Heart right ventricle (tissue), 16 donors: ENCODE measurements around the gene OR2V1. TPM values are rescaled to one million over a fixed set of nuclear protein-coding genes. Genes with fewer than 3 reads are reported as not detected.

Source experiments
- ATAC-seq, 8 donors: fragments of 200-7000 bp; cut with Tn5 transposase; one replicate each; pipeline ENCODE4 v1.9.1; 2020; ENCODE audit warnings: mild to moderate bottlenecking in 8 of 8, moderate library complexity in 8 of 8, moderate number of reproducible peaks in 1 of 8
- DNase-seq, 2 donors: peaks; one replicate each; pipeline ENCODE4 v3.0.0-alpha.2; 2020
- H3K27ac ChIP-seq, 10 donors: fragments of 200-600 bp; sonication (generic) in 2 of 10; one replicate each; pipeline versions ENCODE4 v1.5.0 to v1.8.0; 2020 to 2022; ENCODE audit warnings: mild to moderate bottlenecking in 3 of 10
- H3K27me3 ChIP-seq, 7 donors: fragments of 200-600 bp; one replicate each; pipeline ENCODE4 v1.8.0; 2021 to 2022; ENCODE audit warnings: mild to moderate bottlenecking in 2 of 7
- H3K36me3 ChIP-seq, 9 donors: fragments of 200-600 bp; sonication (generic) in 1 of 9; one replicate each; pipeline versions ENCODE4 v1.5.0 to v1.8.0; 2020 to 2022; ENCODE audit warnings: mild to moderate bottlenecking in 2 of 9
- H3K4me1 ChIP-seq, 9 donors: fragments of 200-600 bp; sonication (generic) in 1 of 9; one replicate each; pipeline versions ENCODE4 v1.5.0 to v1.8.0; 2020 to 2022; ENCODE audit warnings: mild to moderate bottlenecking in 4 of 9
- H3K4me3 ChIP-seq, 10 donors: fragments of 200-600 bp; sonication (generic) in 2 of 10; one replicate each; pipeline versions ENCODE4 v1.5.0 to v1.8.0; 2020 to 2022; ENCODE audit warnings: mild to moderate bottlenecking in 7 of 10, moderate library complexity in 2 of 10
- H3K9me3 ChIP-seq, 11 donors: fragments of 200-600 bp in 10 of 11; sonication (generic) in 2 of 11; one replicate each; pipeline versions ENCODE4 v1.5.0 to v1.8.0; 2013 to 2022; ENCODE audit warnings: mild to moderate bottlenecking in 2 of 11, control low read depth in 1 of 11, moderate library complexity in 1 of 11
- CTCF ChIP-seq, 9 donors: fragments of 200-600 bp; sonication (generic) in 2 of 9; IDR thresholded peaks; one replicate each; pipeline versions ENCODE4 v1.5.0 to v1.8.0; 2021 to 2022; ENCODE audit warnings: antibody characterized with exemption in 9 of 9, mild to moderate bottlenecking in 5 of 9, moderate library complexity in 1 of 9
- WGBS, 2 donors: extraction: QIAGEN DNeasy Blood & Tissue Kit; methylation state at CpG; one replicate each; pipeline ENCODE4 v1.1.7; 2013; ENCODE audit warnings: inconsistent platforms in 1 of 2; 5-methylcytosine and 5-hydroxymethylcytosine counted together
- intact Hi-C, 10 donors: fragments of 100-400 bp; cut with DNase I; formaldehyde crosslinking; loops; one replicate each; pipeline versions ENCODE4 v1.11.1 to v1.14.2; 2022
- polyA plus RNA-seq, 2 donors: library from polyadenylated mRNA; stranded (reverse); fragments of 200-250 nt; gene quantifications; one replicate each; pipeline ENCODE4 v1.2.3, GENCODE V29; 2013
- total RNA-seq, 10 donors: library from RNA; stranded (reverse); fragmentation: NEBNext Ultra II Directional in 3 of 10; extraction: Animal tissue kit (Norgen Biotek cat#: 25700) in 3 of 10; gene quantifications; one replicate each; pipeline versions ENCODE4 v1.2.1 to v1.2.4, GENCODE V29; 2021 to 2023
- donor health status: Arrhythmogenic right ventricular cardiomyopathy.
- donor health status: ischemic (EF 13 %, LVEDD 7.1; RV severe dilation, severe dysfunction).
- donor health status: healthy with polysubstance abuse.
- donor health status: DM: no; HTN: yes; CAD: no.
- donor health status: DM: no; HTN: no; CAD: no.
- donor health status: ischemic (EF 25% LVEDD 6.9; RV normal size, moderate dysfunction).
- donor health status: ischemic (EF 25% LVEDD 5.7; RV mildly dilated, moderate dysfunction).
- donor health status: healthy.
- donor health status: DM: yes; HTN: yes; CAD: no.
- donor health status: Ischemic cardiomyopathy.
- donor health status: ischemic (EF 35%, LVEDD 5.7; RV mildly dilated, moderate dysfunction).
- donor health status: nonischemic (EF 11% LVEDD 7.7; RV severe dilation, severe dysfunction).
- donor health status: DM: yes; HTN: yes; CAD: no.
- donor health status: PGD.
- donor health status: ischemic (EF 29% LVEDD 5.4; RV normal size, mild dysfunction).
- donor health status: nonischemic (EF 23%, LVEDD 6.1; RV moderate dilation, normal function).

OR2V1 gene
- total and polyA plus RNA-seq, 12 donors, result not detected

DNA sequence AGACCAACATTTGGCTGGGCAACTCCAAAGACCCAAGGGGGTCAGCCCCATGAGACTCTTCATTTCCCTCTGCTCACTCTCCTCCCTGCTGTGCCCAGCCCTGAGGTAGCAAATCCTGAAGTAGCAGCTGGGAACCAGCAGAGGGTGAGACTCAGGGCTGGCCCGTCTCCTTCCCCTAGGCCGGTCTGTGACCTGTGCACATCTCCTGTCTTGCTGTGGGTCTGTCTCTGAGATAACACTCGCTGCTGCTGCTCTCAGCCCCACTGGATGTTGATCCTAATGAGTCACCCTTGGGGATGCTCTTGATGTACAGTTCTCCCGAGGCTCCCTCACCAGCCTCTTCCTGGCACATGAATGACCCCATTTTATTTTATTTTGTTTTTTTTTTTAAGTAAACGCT, 7.3 kb upstream of the OR2V1 start:
- ATAC-seq (no peak), DNase-seq (no peak)
- H3K4me1 ChIP-seq, result peaks cover 0 to 8% (median 0%) of the 10 kb centered on the region in 9 donors
- no peak overlapping the region for H3K4me3 ChIP-seq
- 65 to 81% methylated on average over 5 of the region's 5 CpGs for WGBS, 2 donors
- peaks cover 0 to 24% (median 9%) of the 10 kb centered on the region in 7 donors for H3K27me3 ChIP-seq
- intact Hi-C loops, result no loop called here
- TF ChIP-seq CTCF (IDR thresholded peaks at IDR 0.05), result no peak
- peaks cover 0 to 22% (median 7%) of the 10 kb centered on the region in 11 donors for H3K9me3 ChIP-seq
- no peaks in the 10 kb centered on the region for H3K36me3 ChIP-seq
- no peak overlapping the region for H3K27ac ChIP-seq

DNA sequence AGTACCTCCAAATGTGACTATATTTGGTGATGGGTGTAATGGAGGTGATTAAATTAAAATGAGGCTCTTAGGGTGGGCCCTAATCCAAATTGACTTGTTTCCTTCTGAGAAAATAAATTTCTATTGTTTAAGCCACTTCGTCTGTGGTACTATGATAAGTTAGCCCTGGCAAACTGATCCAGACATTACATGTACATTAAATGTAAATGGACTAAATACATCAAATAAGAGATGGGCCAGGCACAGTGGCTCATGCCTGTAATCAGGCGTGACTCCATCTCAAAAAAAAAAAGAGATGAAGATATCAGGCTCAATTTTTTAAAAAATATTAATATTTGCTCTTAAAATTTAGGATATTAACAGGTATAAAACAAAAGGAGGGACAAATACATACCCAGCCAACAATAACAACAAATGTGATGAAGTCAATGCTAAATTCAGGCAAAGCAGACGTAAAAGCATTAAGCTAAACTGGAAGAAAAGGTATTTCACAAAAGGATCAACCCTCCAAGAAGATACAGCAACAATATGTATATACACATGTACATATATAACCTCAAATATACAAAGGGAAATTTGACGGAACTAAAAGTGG, 5.5 kb upstream of the OR2V1 start:
- no peak for TF ChIP-seq CTCF (IDR thresholded peaks at IDR 0.05)
- H3K27ac ChIP-seq, result no peak overlapping the region
- H3K4me3 ChIP-seq, result no peak overlapping the region
- ATAC-seq (no peak), DNase-seq (no peak)
- H3K36me3 ChIP-seq, result no peaks in the 10 kb centered on the region
- peaks cover 0 to 8% (median 0%) of the 10 kb centered on the region in 9 donors for H3K4me1 ChIP-seq
- H3K9me3 ChIP-seq, result peaks cover 0 to 22% (median 7%) of the 10 kb centered on the region in 11 donors
- WGBS, 2 donors, result 81 to 84% methylated on average over 4 of the region's 4 CpGs
- intact Hi-C loops, result no loop called here
- H3K27me3 ChIP-seq, result peaks cover 0 to 23% (median 10%) of the 10 kb centered on the region in 7 donors

GRCh38 chr5:181134259-181134658, 3.3 kb upstream of the OR2V1 start:
- Histone ChIP-seq H3K9me3 (peaks cover 0 to 22% (median 7%) of the 10 kb centered on the region in 11 donors), H3K4me3 (no peak overlapping the region), H3K36me3 (no peaks in the 10 kb centered on the region), H3K27me3 (peaks cover 0 to 28% (median 12%) of the 10 kb centered on the region in 7 donors), H3K27ac (no peak overlapping the region), H3K4me1 (peaks cover 0 to 8% (median 0%) of the 10 kb centered on the region in 9 donors)
- no peak for TF ChIP-seq CTCF (IDR thresholded peaks at IDR 0.05)
- WGBS, 2 donors, result 88% methylated on average over 6 of the region's 6 CpGs
- ATAC-seq (no peak), DNase-seq (no peak)
- intact Hi-C loops, result no loop called here

GRCh38 chr5:181133610-181134231, 2.8 kb upstream of the OR2V1 start:
- Histone ChIP-seq H3K36me3 (no peaks in the 10 kb centered on the region), H3K9me3 (peaks cover 0 to 22% (median 7%) of the 10 kb centered on the region in 11 donors), H3K4me1 (peaks cover 0 to 8% (median 0%) of the 10 kb centered on the region in 9 donors), H3K27ac (peak overlapping the region in 1 of 10 donors; percentile 44), H3K27me3 (peaks cover 0 to 33% (median 18%) of the 10 kb centered on the region in 7 donors), H3K4me3 (no peak overlapping the region)
- WGBS, 2 donors, result 60 to 77% methylated on average over 10 of the region's 10 CpGs
- DNase-seq (peak; percentile 48 to 70), ATAC-seq (peak in 3 of 8 donors; percentile 65 to 76 (median 69))
- no peak for TF ChIP-seq CTCF (IDR thresholded peaks at IDR 0.05)
- intact Hi-C loops, result no loop called here
